Thyroid gland (tissue), 4 donors: ENCODE results near the gene MARK1.

ENCODE experiments used
- POLR2A ChIP-seq, 2 donors: fragments of 450-650 bp; IDR thresholded peaks; one replicate each; pipeline ENCODE4 v1.6.1; 2017; ENCODE audit warnings: antibody characterized with exemption in 2 of 2, mild to moderate bottlenecking in 2 of 2, moderate library complexity in 1 of 2
- TF ChIP-seq, protein P1 (sequence below), 6 experiments: fragments of 200-600 bp in 3 of 6; fragments of 450-650 bp in 3 of 6; sonication (generic) in 3 of 6; IDR thresholded peaks; one replicate each; pipeline ENCODE4 v1.5.1; 2016 to 2019; ENCODE audit warnings: antibody characterized with exemption in 6 of 6, mild to moderate bottlenecking in 2 of 6, inconsistent platforms in 1 of 6, moderate library complexity in 1 of 6

DNA sequence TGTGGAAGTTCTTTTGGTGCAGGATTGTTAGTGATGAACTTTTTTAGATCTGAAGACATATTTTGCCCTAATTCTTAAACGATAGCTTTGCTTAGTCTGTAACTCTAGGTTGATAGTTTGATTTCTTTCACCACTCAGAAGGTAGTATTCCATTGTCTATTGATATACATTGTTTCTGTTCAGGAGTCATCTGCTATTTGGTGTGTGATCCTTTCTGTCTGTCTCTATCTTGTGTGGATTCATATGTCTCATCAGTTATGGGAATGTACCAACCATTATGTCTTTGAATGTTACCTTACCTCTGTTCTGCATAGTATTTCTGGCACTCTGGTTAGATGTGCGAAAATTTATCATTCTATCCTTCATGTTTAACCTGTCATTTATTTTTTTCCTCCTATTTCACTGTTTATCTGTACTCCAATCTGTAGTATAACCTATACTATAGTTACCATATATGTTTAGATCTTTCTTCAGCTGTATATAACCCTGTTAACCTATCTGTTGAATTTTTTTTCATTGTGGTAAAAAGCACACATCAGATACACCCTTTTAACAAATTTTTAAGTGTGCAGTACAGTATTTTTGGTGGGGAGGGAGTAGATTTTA lies 5.7 kb downstream of the MARK1 start:
- TF ChIP-seq, protein P1, sequence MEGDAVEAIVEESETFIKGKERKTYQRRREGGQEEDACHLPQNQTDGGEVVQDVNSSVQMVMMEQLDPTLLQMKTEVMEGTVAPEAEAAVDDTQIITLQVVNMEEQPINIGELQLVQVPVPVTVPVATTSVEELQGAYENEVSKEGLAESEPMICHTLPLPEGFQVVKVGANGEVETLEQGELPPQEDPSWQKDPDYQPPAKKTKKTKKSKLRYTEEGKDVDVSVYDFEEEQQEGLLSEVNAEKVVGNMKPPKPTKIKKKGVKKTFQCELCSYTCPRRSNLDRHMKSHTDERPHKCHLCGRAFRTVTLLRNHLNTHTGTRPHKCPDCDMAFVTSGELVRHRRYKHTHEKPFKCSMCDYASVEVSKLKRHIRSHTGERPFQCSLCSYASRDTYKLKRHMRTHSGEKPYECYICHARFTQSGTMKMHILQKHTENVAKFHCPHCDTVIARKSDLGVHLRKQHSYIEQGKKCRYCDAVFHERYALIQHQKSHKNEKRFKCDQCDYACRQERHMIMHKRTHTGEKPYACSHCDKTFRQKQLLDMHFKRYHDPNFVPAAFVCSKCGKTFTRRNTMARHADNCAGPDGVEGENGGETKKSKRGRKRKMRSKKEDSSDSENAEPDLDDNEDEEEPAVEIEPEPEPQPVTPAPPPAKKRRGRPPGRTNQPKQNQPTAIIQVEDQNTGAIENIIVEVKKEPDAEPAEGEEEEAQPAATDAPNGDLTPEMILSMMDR (IDR thresholded peaks at IDR 0.05), result no peak
- no peak for TF ChIP-seq POLR2A (IDR thresholded peaks at IDR 0.05)
